ENCODE measurements around the gene METAP2. TPM values are rescaled to one million over a fixed set of nuclear protein-coding genes. Genes with fewer than 3 reads are reported as not detected.

Gene METAP2
- polyA plus RNA-seq, 1 of the 3 experiments (the other 2 are of a cell fraction), result 35.8 TPM

GRCh38 chr12:95465275-95465674 lies 8.7 kb upstream of the METAP2 start:
- Histone ChIP-seq H3K9me3 (no peaks in the 10 kb centered on the region), H3K27me3 (ENCODE audit: insufficient read depth) (no peaks in the 10 kb centered on the region; the same call in 1 of the 2 replicates), H3K4me2 (no peak overlapping the region), H3K9ac (no peak overlapping the region), H3K79me2 (ENCODE audit: insufficient read depth) (no peaks in the 10 kb centered on the region), H3F3A (replicated peaks; ENCODE audit: insufficient read depth) (no peaks in the 10 kb centered on the region), H4K20me1 (ENCODE audit: insufficient read depth) (no peaks in the 10 kb centered on the region), H2AFZ (ENCODE audit: low read depth) (no peak overlapping the region), H3K4me1 (ENCODE audit: control insufficient read depth in 1 of 2, insufficient read depth in 2 of 2, low read depth in 1 of 2, low read length in 1 of 2) (no peaks in the 10 kb centered on the region), H3K36me3 (replicated peaks in 1 of 2; ENCODE audit: control insufficient read depth in 1 of 2, insufficient read depth in 2 of 2, low read length in 1 of 2) (no peaks in the 10 kb centered on the region), H3K27ac (ENCODE audit: low read depth in 2 of 2, low read length in 1 of 2) (no peak overlapping the region), H3K4me3 (ENCODE audit: low read depth in 2 of 2, low read length in 1 of 2) (no peak overlapping the region), H3K9me2 (no peaks in the 10 kb centered on the region)
- ChIA-PET CTCF (no interaction called here), POLR2A (no interaction called here)
- DNase-seq, result no peak
- 35% methylated on average over 2 of the region's 2 CpGs for WGBS (ENCODE audit: low lambda C conversion rate)
- no peak for TF ChIP-seq RXRA (IDR thresholded peaks at IDR 0.05; ENCODE audit: borderline replicate concordance, low read depth)
- no peak for TF ChIP-seq NFIC (IDR thresholded peaks at IDR 0.05; ENCODE audit: borderline replicate concordance)
- TF ChIP-seq, protein P1, sequence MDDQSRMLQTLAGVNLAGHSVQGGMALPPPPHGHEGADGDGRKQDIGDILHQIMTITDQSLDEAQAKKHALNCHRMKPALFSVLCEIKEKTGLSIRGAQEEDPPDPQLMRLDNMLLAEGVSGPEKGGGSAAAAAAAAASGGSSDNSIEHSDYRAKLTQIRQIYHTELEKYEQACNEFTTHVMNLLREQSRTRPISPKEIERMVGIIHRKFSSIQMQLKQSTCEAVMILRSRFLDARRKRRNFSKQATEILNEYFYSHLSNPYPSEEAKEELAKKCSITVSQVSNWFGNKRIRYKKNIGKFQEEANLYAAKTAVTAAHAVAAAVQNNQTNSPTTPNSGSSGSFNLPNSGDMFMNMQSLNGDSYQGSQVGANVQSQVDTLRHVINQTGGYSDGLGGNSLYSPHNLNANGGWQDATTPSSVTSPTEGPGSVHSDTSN (IDR thresholded peaks at IDR 0.05), result no peak
- TF ChIP-seq TCF12 (IDR thresholded peaks at IDR 0.05), result no peak
- TF ChIP-seq EP300 (IDR thresholded peaks at IDR 0.05; ENCODE audit: borderline replicate concordance in 1 of 2, low read depth in 1 of 2, low read length in 1 of 2), result no peak
- TF ChIP-seq MEF2A (IDR thresholded peaks at IDR 0.05; ENCODE audit: borderline replicate concordance, low read depth), result no peak
- TF ChIP-seq EZH2phosphoT487 (IDR thresholded peaks at IDR 0.05; ENCODE audit: borderline replicate concordance, low read depth), result no peak
- TF ChIP-seq TAF1 (IDR thresholded peaks at IDR 0.05; ENCODE audit: borderline replicate concordance, low read depth, low read length), result no peak

- POLR2A ChIA-PET, result no interaction called here
- H2AFZ ChIP-seq (ENCODE audit: low read depth), result no peak overlapping the region
- no peak for TF ChIP-seq MAX (IDR thresholded peaks at IDR 0.05; ENCODE audit: low read depth)
- no peak for TF ChIP-seq IRF3 (IDR thresholded peaks at IDR 0.05; ENCODE audit: low read depth, low read length)
- no peak for TF ChIP-seq USF2 (IDR thresholded peaks at IDR 0.05; ENCODE audit: borderline replicate concordance, low read depth, low read length)
- no peak for TF ChIP-seq FOXJ3 (CRISPR knock-in tag; IDR thresholded peaks at IDR 0.05)
- TF ChIP-seq, protein P2, sequence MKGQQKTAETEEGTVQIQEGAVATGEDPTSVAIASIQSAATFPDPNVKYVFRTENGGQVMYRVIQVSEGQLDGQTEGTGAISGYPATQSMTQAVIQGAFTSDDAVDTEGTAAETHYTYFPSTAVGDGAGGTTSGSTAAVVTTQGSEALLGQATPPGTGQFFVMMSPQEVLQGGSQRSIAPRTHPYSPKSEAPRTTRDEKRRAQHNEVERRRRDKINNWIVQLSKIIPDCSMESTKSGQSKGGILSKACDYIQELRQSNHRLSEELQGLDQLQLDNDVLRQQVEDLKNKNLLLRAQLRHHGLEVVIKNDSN (IDR thresholded peaks at IDR 0.05; ENCODE audit: borderline replicate concordance, low read depth), result no peak
- no peak for TF ChIP-seq SIN3A (IDR thresholded peaks at IDR 0.05; ENCODE audit: borderline replicate concordance, low read depth, low read length)
- TF ChIP-seq ZBTB33 (IDR thresholded peaks at IDR 0.05; ENCODE audit: borderline replicate concordance, low read depth), result no peak
- TF ChIP-seq ELF1 (IDR thresholded peaks at IDR 0.05), result no peak
- no peak for TF ChIP-seq EZH2phosphoT487 (IDR thresholded peaks at IDR 0.05; ENCODE audit: borderline replicate concordance, low read depth)
- no peak for TF ChIP-seq RAD21 (IDR thresholded peaks at IDR 0.05; ENCODE audit: low read length)
- no peak for TF ChIP-seq TAF1 (IDR thresholded peaks at IDR 0.05; ENCODE audit: borderline replicate concordance, low read depth, low read length)
- no peak for TF ChIP-seq GATA2 (CRISPR knock-in tag; IDR thresholded peaks at IDR 0.05)
- H3K9ac ChIP-seq, result no peak overlapping the region
- CTCF ChIA-PET, result no interaction called here
- no peak overlapping the region for H3K27ac ChIP-seq (ENCODE audit: low read depth in 2 of 2, low read length in 1 of 2)
- H4K20me1 ChIP-seq (ENCODE audit: insufficient read depth), result peaks cover 2% of the 10 kb centered on the region; the same call in 1 of the 2 replicates
- peaks cover 14% of the 10 kb centered on the region for H3K79me2 ChIP-seq (ENCODE audit: insufficient read depth)
- no peak for DNase-seq
- H3K27me3 ChIP-seq (ENCODE audit: insufficient read depth), result no peaks in the 10 kb centered on the region
- H3K4me1 ChIP-seq (ENCODE audit: control insufficient read depth in 1 of 2, insufficient read depth in 2 of 2, low read depth in 1 of 2, low read length in 1 of 2), result no peaks in the 10 kb centered on the region; a peak in 1 of 4 replicates
- peaks cover 4% of the 10 kb centered on the region for H3F3A ChIP-seq (replicated peaks; ENCODE audit: insufficient read depth)
- no peak overlapping the region for H3K4me2 ChIP-seq
- WGBS (ENCODE audit: low lambda C conversion rate), result 83% methylated on average over 1 of the region's 1 CpG
- H3K36me3 ChIP-seq (replicated peaks in 1 of 2; ENCODE audit: control insufficient read depth in 1 of 2, insufficient read depth in 2 of 2, low read length in 1 of 2), result no peaks in the 10 kb centered on the region
- H3K4me3 ChIP-seq (ENCODE audit: low read depth in 2 of 2, low read length in 1 of 2), result no peak overlapping the region
- H3K9me2 ChIP-seq, result no peaks in the 10 kb centered on the region
- H3K9me3 ChIP-seq, result no peaks in the 10 kb centered on the region
Measured at GRCh38 chr12:95470300-95470699, 3.7 kb upstream of the METAP2 start.

All from SK-N-SH (cell line).